K562 (cell line): ENCODE data around the gene SIRPD. TPM values are rescaled to one million over a fixed set of nuclear protein-coding genes. Genes with fewer than 3 reads are reported as not detected.

Experiments used
- ATAC-seq: fragments of 200-7000 bp; cut with Tn5 transposase; 3 replicates; pipeline ENCODE4 v1.9.1; 2020; ENCODE audit warnings: moderate library complexity
- BruUV-seq: library from RNA; stranded (reverse); fragments of 400-500 nt; replicated peaks from 2 replicates; lab custom pipeline; 2021; lab: Mats Ljungman, UMichigan
- CTCF ChIA-PET: fragments of 300-600 bp; formaldehyde crosslinking; extraction: SDS; loops from one replicate; lab custom pipeline; 2021; ENCODE audit warnings: low intra/inter-chr PET ratio; lab: Yijun Ruan, JAX
- POLR2A ChIA-PET: fragments of 300-600, 350-650 bp; sonication (Branson Sonifier 250); formaldehyde crosslinking; extraction: SDS; loops from one replicate; lab custom pipeline; 2021; ENCODE audit warnings: antibody characterized with exemption, inconsistent platforms; lab: Yijun Ruan, JAX
- DNase-seq, 4 experiments: peaks; one replicate each; pipeline versions ENCODE4 v3.0.0 to v3.0.0-alpha.2; 2011 to 2018; ENCODE audit warnings: low spot score in 3 of 4, mixed read lengths in 3 of 4; ENCODE audit errors: extremely low read depth in 1 of 4
- FAIRE-seq: peaks from 2 replicates; lab custom pipeline; 2011; peaks lifted over from hg19 to GRCh38; lab: Jason Lieb, UNC
- H2AFZ ChIP-seq: 2 replicates; pipeline ENCODE4 v1.6.0; 2011; ENCODE audit warnings: low read depth, low read length, control low read depth, inconsistent platforms
- H3K27ac ChIP-seq: fragments of 200-600 bp; 3 replicates; pipeline ENCODE4 v1.8.0; 2011; ENCODE audit warnings: low read depth, mild to moderate bottlenecking, control low read depth, inconsistent platforms, low read length, moderate library complexity, mixed read lengths; ENCODE audit errors: extremely low read depth
- H3K27me3 ChIP-seq, 2 experiments: fragments of 300-600 bp in 1 of 2; 2 replicates in 1 of 2; 3 replicates in 1 of 2; pipeline versions ENCODE4 v1.6.0 to v1.8.0; 2011; ENCODE audit warnings: inconsistent platforms in 2 of 2, low read length in 2 of 2, mild to moderate bottlenecking in 1 of 2, mixed read lengths in 1 of 2, moderate library complexity in 1 of 2; ENCODE audit not compliant: control insufficient read depth in 2 of 2, insufficient read depth in 2 of 2
- H3K36me3 ChIP-seq: fragments of 300-600 bp; 3 replicates; pipeline ENCODE4 v1.8.0; 2011; ENCODE audit warnings: mild to moderate bottlenecking, low read length, inconsistent platforms; ENCODE audit not compliant: control insufficient read depth, insufficient read depth
- H3K4me1 ChIP-seq, 2 experiments: fragments of 200-600 bp in 1 of 2; replicated peaks in 1 of 2; 2 replicates in 1 of 2; 3 replicates in 1 of 2; pipeline versions ENCODE4 v1.5.1 to v1.8.0; 2011; ENCODE audit warnings: inconsistent platforms in 2 of 2, low read length in 2 of 2, mild to moderate bottlenecking in 1 of 2, mixed read lengths in 1 of 2, moderate library complexity in 1 of 2; ENCODE audit not compliant: control insufficient read depth in 2 of 2, insufficient read depth in 2 of 2
- H3K4me2 ChIP-seq: 2 replicates; pipeline ENCODE4 v1.6.1; 2011; ENCODE audit warnings: low read length, control low read depth, inconsistent platforms, mixed read lengths; ENCODE audit not compliant: insufficient read depth
- H3K4me3 ChIP-seq: fragments of 200-600 bp; sonication (generic), shearing (Covaris generic); 2 replicates; pipeline ENCODE4 v1.5.1; 2016; ENCODE audit warnings: control low read depth, inconsistent platforms
- H3K79me2 ChIP-seq: fragments of 200-600 bp; 3 replicates; pipeline ENCODE4 v1.8.0; 2011; ENCODE audit warnings: low read length, inconsistent platforms; ENCODE audit not compliant: control insufficient read depth, insufficient read depth
- H3K9ac ChIP-seq, 2 experiments: 2 replicates each; pipeline versions ENCODE4 v1.6.0 to v1.6.1; 2011; ENCODE audit warnings: low read depth in 2 of 2, low read length in 2 of 2, control low read depth in 1 of 2, inconsistent platforms in 1 of 2, mild to moderate bottlenecking in 1 of 2, mixed read lengths in 1 of 2; ENCODE audit not compliant: insufficient read depth in 1 of 2
- H3K9me1 ChIP-seq: one replicate; pipeline ENCODE4 v1.6.0; 2011; ENCODE audit warnings: inconsistent platforms, mild to moderate bottlenecking, low read length, moderate library complexity; ENCODE audit not compliant: control insufficient read depth, insufficient read depth
- H3K9me3 ChIP-seq: replicated peaks from 2 replicates; pipeline ENCODE4 v1.5.1; 2011; ENCODE audit warnings: low read depth, low read length, inconsistent platforms; ENCODE audit not compliant: control insufficient read depth, insufficient read depth
- H4K20me1 ChIP-seq: replicated peaks from 2 replicates; pipeline ENCODE4 v1.6.1; 2011; ENCODE audit warnings: low read length, inconsistent platforms, mixed read lengths; ENCODE audit not compliant: control insufficient read depth, insufficient read depth
- BRD9 ChIP-seq: fragments of 450-650 bp; IDR thresholded peaks from 2 replicates; pipeline ENCODE4 v1.6.1; 2018; ENCODE audit warnings: low read depth; ENCODE audit not compliant: partially characterized antibody
- CHD4 ChIP-seq: fragments of 200-600 bp; sonication (generic); IDR thresholded peaks from 3 replicates; pipeline ENCODE4 v1.6.1; 2012; ENCODE audit warnings: low read depth, mild to moderate bottlenecking, mixed read lengths, low read length, inconsistent platforms; ENCODE audit not compliant: insufficient read depth, insufficient replicate concordance, poor library complexity, severe bottlenecking
- CREM ChIP-seq: IDR thresholded peaks from 2 replicates; pipeline ENCODE4 v1.6.1; 2014; ENCODE audit warnings: antibody characterized with exemption, low read depth
- EWSR1 ChIP-seq: fragments of 450-650 bp; IDR thresholded peaks from 2 replicates; pipeline ENCODE4 v1.6.1; 2018; ENCODE audit warnings: borderline replicate concordance, mild to moderate bottlenecking, low read depth, moderate library complexity; ENCODE audit not compliant: partially characterized antibody
- HCFC1 ChIP-seq: IDR thresholded peaks from 2 replicates; pipeline ENCODE4 v1.6.1; 2012; ENCODE audit warnings: low read depth, low read length, improper control_type of control experiment
- HNRNPL ChIP-seq: fragments of 200-400 bp; formaldehyde crosslinking; IDR thresholded peaks from 2 replicates; pipeline ENCODE4 v1.6.1; 2017; ENCODE audit warnings: low read depth, mild to moderate bottlenecking, low read length
- MAFF ChIP-seq: IDR thresholded peaks from 2 replicates; pipeline ENCODE4 v1.6.1; 2012; ENCODE audit warnings: low read length, improper control_type of control experiment
- MAFG ChIP-seq: fragments of 450-650 bp; conservative IDR thresholded peaks from 2 replicates; pipeline ENCODE4 v1.6.1; 2016; ENCODE audit warnings: missing genetic modification characterization, missing compliant biosample characterization
- MCM2 ChIP-seq: fragments of 450-650 bp; IDR thresholded peaks from 2 replicates; pipeline ENCODE4 v1.6.1; 2017; ENCODE audit warnings: low read depth, mild to moderate bottlenecking
- NEUROD1 ChIP-seq: fragments of 150-350 bp; IDR thresholded peaks from 2 replicates; pipeline ENCODE4 v1.6.1; 2014; ENCODE audit warnings: borderline replicate concordance, low read length, low read depth; ENCODE audit not compliant: partially characterized antibody
- NR2C2 ChIP-seq, 2 experiments: fragments of 200-800 bp in 1 of 2; sonication (Bioruptor generic) in 1 of 2; sonication (generic) in 1 of 2; formaldehyde crosslinking in 1 of 2; IDR thresholded peaks; 2 replicates each; pipeline versions ENCODE4 v1.6.1 to v1.8.0; 2016 to 2022; ENCODE audit warnings: mild to moderate bottlenecking in 1 of 2, missing compliant biosample characterization in 1 of 2, missing genetic modification characterization in 1 of 2, missing genetic modification reagents in 1 of 2
- NUFIP1 ChIP-seq: fragments of 450-650 bp; IDR thresholded peaks from 2 replicates; pipeline ENCODE4 v1.6.1; 2018; ENCODE audit not compliant: partially characterized antibody
- WHSC1 ChIP-seq: IDR thresholded peaks from one replicate; pipeline ENCODE4 v1.6.1; 2012; ENCODE audit warnings: low read length, control low read depth, inconsistent platforms
- ZNF316 ChIP-seq: fragments of 450-650 bp; IDR thresholded peaks from 2 replicates; pipeline ENCODE4 v1.6.1; 2016
- ZNF436 ChIP-seq: fragments of 250-450, 450-650 bp; sonication (Bioruptor Pico); formaldehyde crosslinking; IDR thresholded peaks from 2 replicates; pipeline ENCODE4 v1.7.0; 2020; ENCODE audit warnings: mild to moderate bottlenecking
- WGBS: fragments of 100-300 bp; shearing (Covaris generic); methylation state at CpG from one replicate; pipeline ENCODE4 v1.1.6; 2016; ENCODE audit warnings: low coverage, mixed read lengths; ENCODE audit not compliant: insufficient coverage; ENCODE audit errors: missing lambda C conversion rate; 5-methylcytosine and 5-hydroxymethylcytosine counted together
- in situ Hi-C: fragments of 300-500 bp; cut with MboI; formaldehyde crosslinking; loops from 4 replicates; pipeline ENCODE4 v1.15.0; 2018; ENCODE audit warnings: inconsistent platforms, mixed read lengths
- intact Hi-C: fragments of 100-400 bp; cut with micrococcal nuclease; formaldehyde crosslinking; loops from 2 replicates; pipeline ENCODE4 v1.14.2; 2022
- polyA plus RNA-seq, 8 experiments: library from polyadenylated mRNA; depleted of rRNA in 4 of 8; stranded (reverse) in 5 of 8; unstranded in 3 of 8; fragments of >200 nt; fragmentation: Nextera tagmentation in 2 of 8; fragmentation: Illumina TruSeq in 1 of 8; extraction: Ambion mirVana in 2 of 8; extraction: Trizol in 1 of 8; gene quantifications; 2 replicates each; pipeline versions ENCODE4 v1.2.1 to v1.2.3, GENCODE V29; 2011 to 2014; ENCODE audit warnings: inconsistent platforms in 1 of 8, missing spikeins in 1 of 8
- total RNA-seq, 7 experiments: library from RNA; depleted of rRNA in 6 of 7; stranded (reverse); fragments of >200 nt in 6 of 7; fragmentation: Illumina TruSeq in 2 of 7; extraction: Trizol in 2 of 7; gene quantifications; 2 replicates each; pipeline versions ENCODE4 v1.2.1 to v1.2.3, GENCODE V29; 2011 to 2021; ENCODE audit warnings: low replicate concordance in 1 of 7
- TF ChIP-seq, protein P1 (sequence below): fragments of 250-450 bp; sonication (Bioruptor Pico); IDR thresholded peaks from 2 replicates; pipeline ENCODE4 v1.8.0; 2021; ENCODE audit warnings: borderline replicate concordance, mild to moderate bottlenecking, moderate library complexity; ENCODE audit not compliant: poor library complexity, severe bottlenecking
- TF ChIP-seq, protein P2 (sequence below): sonication (generic); formaldehyde crosslinking; IDR thresholded peaks from 2 replicates; pipeline ENCODE4 v1.8.0; 2022; ENCODE audit warnings: mild to moderate bottlenecking, missing genetic modification reagents

The SIRPD gene
- total and polyA plus RNA-seq, 9 of the 15 experiments (the other 6 are each of a cell fraction or from before 2014, with no cell fraction given), result not detected

DNA sequence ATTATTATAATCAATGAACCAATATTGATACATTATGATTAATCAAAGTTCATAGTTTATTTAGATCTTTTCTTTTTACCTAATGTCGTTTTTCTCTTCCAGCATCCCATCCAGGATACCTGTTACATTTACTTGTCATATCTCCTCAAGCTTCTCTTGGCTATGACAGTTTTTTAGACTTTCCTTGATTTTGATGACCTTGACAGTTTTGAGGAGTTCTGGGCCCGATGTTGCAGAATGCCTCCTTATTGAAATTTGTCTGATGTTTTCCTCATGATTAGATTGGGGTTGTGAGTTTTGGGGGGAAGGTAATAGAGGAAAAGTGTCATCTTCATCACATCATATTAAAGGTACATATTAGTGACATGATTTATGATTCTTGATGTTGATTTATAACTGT lies 3.8 kb upstream of the SIRPD start:
- POLR2A ChIA-PET, result no interaction called here
- Histone ChIP-seq H3K4me2 (no peak overlapping the region), H3K4me1 (no peaks in the 10 kb centered on the region), H2AFZ (no peak overlapping the region), H3K27ac (no peak overlapping the region), H4K20me1 (no peaks in the 10 kb centered on the region), H3K9me3 (no peaks in the 10 kb centered on the region; the same call in 1 of the 2 replicates), H3K4me3 (no peak overlapping the region), H3K9ac (no peak overlapping the region), H3K79me2 (no peaks in the 10 kb centered on the region), H3K27me3 (no peaks in the 10 kb centered on the region), H3K9me1 (no peaks in the 10 kb centered on the region), H3K36me3 (no peaks in the 10 kb centered on the region)
- DNase-seq (no peak), ATAC-seq (no peak), FAIRE-seq (no peak)
- TF ChIP-seq MAFG (0 out of 2 replicates have a peak, but pooled peaks have one; percentile 13), NUFIP1 (no peak), MAFF (peak; percentile 25; the same call in 1 of the 2 replicates), HNRNPL (no peak), ZNF316 (peak; percentile 47), NEUROD1 (no peak), EWSR1 (no peak)
- in situ Hi-C loops, result loop anchor here (5.0 kb wide), 1 partner anchor 56 kb away; no protein-coding TSS in a partner anchor
- CTCF ChIA-PET, result no interaction called here
- intact Hi-C loops, result no loop called here
- no TSS peak for BruUV-seq
- 0% methylated on average over 2 of the region's 2 CpGs for WGBS

DNA sequence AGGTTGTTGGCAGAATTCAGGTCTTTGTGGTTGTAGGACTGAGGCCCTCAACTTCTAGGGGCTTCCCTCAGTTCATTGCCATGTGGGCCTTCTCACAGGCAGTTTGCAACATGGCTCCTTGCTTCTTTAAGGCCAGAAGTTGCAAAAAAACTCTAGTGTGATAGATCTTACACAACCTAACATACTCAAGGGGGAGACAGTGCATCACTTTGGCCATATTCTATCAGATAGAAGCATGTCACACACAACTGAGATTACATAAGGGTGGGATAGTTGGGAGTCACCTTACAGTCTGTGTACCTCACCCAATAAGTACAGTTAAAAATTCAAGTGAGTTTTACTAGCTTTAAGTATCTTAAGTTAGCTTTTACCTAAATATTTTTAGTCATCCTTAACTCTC lies 1.6 kb downstream of the SIRPD start:
- no peaks in the 10 kb centered on the region for H3K9me3 ChIP-seq
- CTCF ChIA-PET, result no interaction called here
- DNase-seq (no peak), FAIRE-seq (no peak), ATAC-seq (no peak)
- H3K4me1 ChIP-seq, result no peaks in the 10 kb centered on the region
- intact Hi-C loops (no loop called here), in situ Hi-C loops (no loop called here)
- H3K4me2 ChIP-seq, result no peak overlapping the region
- no peaks in the 10 kb centered on the region for H3K36me3 ChIP-seq
- H3K79me2 ChIP-seq, result no peaks in the 10 kb centered on the region
- BruUV-seq, result no TSS peak
- H3K4me3 ChIP-seq, result no peak overlapping the region
- POLR2A ChIA-PET, result no interaction called here
- H2AFZ ChIP-seq, result no peak overlapping the region
- no peaks in the 10 kb centered on the region for H3K27me3 ChIP-seq
- no peak overlapping the region for H3K27ac ChIP-seq
- no peaks in the 10 kb centered on the region for H4K20me1 ChIP-seq
- no peaks in the 10 kb centered on the region for H3K9me1 ChIP-seq
- H3K9ac ChIP-seq, result no peak overlapping the region
- TF ChIP-seq WHSC1, result no peak
- TF ChIP-seq, protein P1, sequence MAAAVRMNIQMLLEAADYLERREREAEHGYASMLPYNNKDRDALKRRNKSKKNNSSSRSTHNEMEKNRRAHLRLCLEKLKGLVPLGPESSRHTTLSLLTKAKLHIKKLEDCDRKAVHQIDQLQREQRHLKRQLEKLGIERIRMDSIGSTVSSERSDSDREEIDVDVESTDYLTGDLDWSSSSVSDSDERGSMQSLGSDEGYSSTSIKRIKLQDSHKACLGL (CRISPR knock-in tag), result no peak
- TF ChIP-seq CREM, result no peak
- TF ChIP-seq ZNF436 (CRISPR knock-in tag), result no peak
- no peak for TF ChIP-seq NR2C2 (CRISPR knock-in tag; IDR thresholded peaks at IDR 0.05)
- no peak for TF ChIP-seq NR2C2 (tag; IDR thresholded peaks at IDR 0.05)
- no peak for TF ChIP-seq MCM2
- TF ChIP-seq CHD4, result no peak
- TF ChIP-seq HCFC1, result no peak
- TF ChIP-seq, protein P2, sequence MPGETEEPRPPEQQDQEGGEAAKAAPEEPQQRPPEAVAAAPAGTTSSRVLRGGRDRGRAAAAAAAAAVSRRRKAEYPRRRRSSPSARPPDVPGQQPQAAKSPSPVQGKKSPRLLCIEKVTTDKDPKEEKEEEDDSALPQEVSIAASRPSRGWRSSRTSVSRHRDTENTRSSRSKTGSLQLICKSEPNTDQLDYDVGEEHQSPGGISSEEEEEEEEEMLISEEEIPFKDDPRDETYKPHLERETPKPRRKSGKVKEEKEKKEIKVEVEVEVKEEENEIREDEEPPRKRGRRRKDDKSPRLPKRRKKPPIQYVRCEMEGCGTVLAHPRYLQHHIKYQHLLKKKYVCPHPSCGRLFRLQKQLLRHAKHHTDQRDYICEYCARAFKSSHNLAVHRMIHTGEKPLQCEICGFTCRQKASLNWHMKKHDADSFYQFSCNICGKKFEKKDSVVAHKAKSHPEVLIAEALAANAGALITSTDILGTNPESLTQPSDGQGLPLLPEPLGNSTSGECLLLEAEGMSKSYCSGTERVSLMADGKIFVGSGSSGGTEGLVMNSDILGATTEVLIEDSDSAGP (CRISPR knock-in tag), result no peak
- no peak for TF ChIP-seq BRD9
